ENCODE data around the gene BOLA3.

Gene BOLA3

GRCh38 chr2:74168739-74169138 lies 21.0 kb upstream of the BOLA3 start:
- TF ChIP-seq CTCF (IDR thresholded peaks at IDR 0.05; ENCODE audit: low read depth, low read length): no peak
- no peak overlapping the region for H3K4me3 ChIP-seq (ENCODE audit: low read depth, low read length)

- H3K4me3 ChIP-seq (ENCODE audit: low read depth, low read length): no peak overlapping the region
- no peak for TF ChIP-seq CTCF (IDR thresholded peaks at IDR 0.05; ENCODE audit: low read depth, low read length)
These were observed 17.0 kb upstream of the BOLA3 start for GRCh38 chr2:74164761-74165160.

- no peak overlapping the region for H3K4me3 ChIP-seq (ENCODE audit: low read depth, low read length)
- no peak for TF ChIP-seq CTCF (IDR thresholded peaks at IDR 0.05; ENCODE audit: low read depth, low read length)
These were observed 15.2 kb upstream of the BOLA3 start for GRCh38 chr2:74162951-74163350.

GRCh38 chr2:74155830-74156229 lies 8.1 kb upstream of the BOLA3 start:
- no peak overlapping the region for H3K4me3 ChIP-seq (ENCODE audit: low read depth, low read length)
- TF ChIP-seq CTCF (IDR thresholded peaks at IDR 0.05; ENCODE audit: low read depth, low read length): no peak

- H3K4me3 ChIP-seq (ENCODE audit: low read depth, low read length): no peak overlapping the region
- TF ChIP-seq CTCF (IDR thresholded peaks at IDR 0.05; ENCODE audit: low read depth, low read length): no peak
These were observed 5.2 kb upstream of the BOLA3 start for GRCh38 chr2:74152954-74153353.

- no peak for TF ChIP-seq CTCF (IDR thresholded peaks at IDR 0.05; ENCODE audit: low read depth, low read length)
- no peak overlapping the region for H3K4me3 ChIP-seq (ENCODE audit: low read depth, low read length)
These were observed 2.0 kb upstream of the BOLA3 start for GRCh38 chr2:74149570-74150319.

GRCh38 chr2:74149247-74149525 lies 1.5 kb upstream of the BOLA3 start:
- no peak for TF ChIP-seq CTCF (IDR thresholded peaks at IDR 0.05; ENCODE audit: low read depth, low read length)

More at GRCh38 chr2:74149247-74149525, 1.5 kb upstream of the BOLA3 start:
- no peak overlapping the region for H3K4me3 ChIP-seq (ENCODE audit: low read depth, low read length)
